ENCODE results near the gene TAF12.
"Not testable (repeated sequence)": the region's sequence is repeated elsewhere in the genome, so short reads cannot be mapped to it uniquely, and the experiment has no call there.

TAF12 gene, protein sequence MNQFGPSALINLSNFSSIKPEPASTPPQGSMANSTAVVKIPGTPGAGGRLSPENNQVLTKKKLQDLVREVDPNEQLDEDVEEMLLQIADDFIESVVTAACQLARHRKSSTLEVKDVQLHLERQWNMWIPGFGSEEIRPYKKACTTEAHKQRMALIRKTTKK

DNA sequence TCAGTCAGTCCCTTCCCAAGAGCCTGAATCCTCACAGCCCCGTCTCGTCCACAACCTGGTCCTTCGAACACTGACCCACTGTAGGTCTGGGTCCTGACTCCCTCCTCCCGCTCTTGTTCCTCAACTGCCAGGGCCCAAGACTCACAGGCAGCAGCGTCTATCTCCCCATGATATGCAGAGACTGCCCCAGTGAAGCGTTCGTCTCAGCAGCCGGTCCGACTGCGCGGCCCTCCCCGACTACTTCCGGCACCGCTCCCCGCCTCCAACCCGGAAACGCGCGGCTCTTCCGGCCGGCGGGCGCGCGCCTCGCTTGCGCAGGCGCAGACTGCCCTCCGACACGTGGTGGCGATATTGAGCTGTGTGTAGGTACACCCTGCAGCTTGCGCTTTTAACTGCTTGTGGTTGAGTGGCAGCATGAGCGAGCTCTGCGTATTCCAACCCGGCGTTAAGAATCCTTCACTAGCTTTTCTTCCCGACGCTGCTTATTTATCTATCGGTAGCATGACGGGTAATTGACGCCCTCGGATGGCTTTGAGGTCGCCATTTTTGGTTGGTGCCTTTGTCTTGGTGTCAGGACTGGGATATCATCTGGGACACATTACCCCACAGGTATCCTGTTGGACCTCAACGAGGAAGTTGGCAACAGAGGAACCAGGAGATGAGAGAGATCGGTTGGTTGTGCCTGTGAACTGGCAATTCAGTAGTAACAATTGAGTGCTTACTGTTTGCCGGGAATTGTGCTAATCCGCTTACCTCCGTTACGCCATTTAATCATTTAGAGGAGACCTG, at the start of gene TAF12:
TAF12 (minus strand) TSS at position 221 of the 789 bp plus-strand sequence. CDS start 20,986 bp downstream, outside the sequence.
- Histone ChIP-seq H3K27me3 (ENCODE audit: insufficient read depth, low read depth) (no peaks in the 10 kb centered on the region), H3K79me2 (ENCODE audit: insufficient read depth, low read depth) (peaks cover 35% of the 10 kb centered on the region), H4K20me1 (ENCODE audit: insufficient read depth) (0 out of 2 replicates have a peak, but pooled peaks cover 4% of the 10 kb centered on the region), H2AFZ (ENCODE audit: low read depth) (peak within 1 kb of the TSS; percentile 81), H3K4me2 (peak within 1 kb of the TSS; percentile 91), H3K4me1 (ENCODE audit: low read depth, poor library complexity, severe bottlenecking) (peaks cover 42% of the 10 kb centered on the region), H3K36me3 (ENCODE audit: insufficient read depth) (no peaks in the 10 kb centered on the region), H3K4me3 (IDR thresholded peaks at IDR 0.05; ENCODE audit: insufficient read depth, low read depth, low read length) (peak within 1 kb of the TSS; percentile 83), H3K27ac (peak within 1 kb of the TSS; percentile 87), H3K9ac (peak within 1 kb of the TSS; percentile 78)
- TF ChIP-seq, protein P1, sequence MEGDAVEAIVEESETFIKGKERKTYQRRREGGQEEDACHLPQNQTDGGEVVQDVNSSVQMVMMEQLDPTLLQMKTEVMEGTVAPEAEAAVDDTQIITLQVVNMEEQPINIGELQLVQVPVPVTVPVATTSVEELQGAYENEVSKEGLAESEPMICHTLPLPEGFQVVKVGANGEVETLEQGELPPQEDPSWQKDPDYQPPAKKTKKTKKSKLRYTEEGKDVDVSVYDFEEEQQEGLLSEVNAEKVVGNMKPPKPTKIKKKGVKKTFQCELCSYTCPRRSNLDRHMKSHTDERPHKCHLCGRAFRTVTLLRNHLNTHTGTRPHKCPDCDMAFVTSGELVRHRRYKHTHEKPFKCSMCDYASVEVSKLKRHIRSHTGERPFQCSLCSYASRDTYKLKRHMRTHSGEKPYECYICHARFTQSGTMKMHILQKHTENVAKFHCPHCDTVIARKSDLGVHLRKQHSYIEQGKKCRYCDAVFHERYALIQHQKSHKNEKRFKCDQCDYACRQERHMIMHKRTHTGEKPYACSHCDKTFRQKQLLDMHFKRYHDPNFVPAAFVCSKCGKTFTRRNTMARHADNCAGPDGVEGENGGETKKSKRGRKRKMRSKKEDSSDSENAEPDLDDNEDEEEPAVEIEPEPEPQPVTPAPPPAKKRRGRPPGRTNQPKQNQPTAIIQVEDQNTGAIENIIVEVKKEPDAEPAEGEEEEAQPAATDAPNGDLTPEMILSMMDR (conservative IDR thresholded peaks at IDR 0.05; ENCODE audit: low read depth, low read length): peak; percentile 71

DNA sequence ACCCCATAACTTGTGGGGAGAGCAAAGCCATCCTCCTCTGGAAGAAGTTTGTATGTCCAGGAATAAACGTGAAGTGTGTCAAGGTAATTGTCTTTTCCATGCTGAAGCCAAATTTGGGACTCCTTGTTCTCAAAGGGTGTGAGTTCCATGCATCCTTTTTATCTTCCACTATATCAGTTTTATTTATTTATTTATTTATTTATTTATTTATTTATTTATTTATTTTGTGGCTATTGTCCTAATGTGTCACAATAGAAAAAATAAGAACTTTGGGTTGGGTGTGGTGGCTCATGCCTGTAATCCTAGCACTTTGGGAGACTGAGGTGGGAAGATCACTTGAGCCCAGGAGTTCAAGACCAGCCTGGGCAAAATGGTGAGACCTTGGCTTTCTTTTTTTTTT, 48.8 kb upstream of the TAF12 start:
- not testable (repeated sequence) for H3K79me2 ChIP-seq (ENCODE audit: insufficient read depth, low read depth); H2AFZ ChIP-seq (ENCODE audit: low read depth); H3K4me1 ChIP-seq (ENCODE audit: low read depth, poor library complexity, severe bottlenecking); H4K20me1 ChIP-seq (ENCODE audit: insufficient read depth); H3K4me2 ChIP-seq; H3K36me3 ChIP-seq (ENCODE audit: insufficient read depth); H3K27me3 ChIP-seq (ENCODE audit: insufficient read depth, low read depth); H3K4me3 ChIP-seq (IDR thresholded peaks at IDR 0.05; ENCODE audit: insufficient read depth, low read depth, low read length); H3K27ac ChIP-seq; H3K9ac ChIP-seq

DNA sequence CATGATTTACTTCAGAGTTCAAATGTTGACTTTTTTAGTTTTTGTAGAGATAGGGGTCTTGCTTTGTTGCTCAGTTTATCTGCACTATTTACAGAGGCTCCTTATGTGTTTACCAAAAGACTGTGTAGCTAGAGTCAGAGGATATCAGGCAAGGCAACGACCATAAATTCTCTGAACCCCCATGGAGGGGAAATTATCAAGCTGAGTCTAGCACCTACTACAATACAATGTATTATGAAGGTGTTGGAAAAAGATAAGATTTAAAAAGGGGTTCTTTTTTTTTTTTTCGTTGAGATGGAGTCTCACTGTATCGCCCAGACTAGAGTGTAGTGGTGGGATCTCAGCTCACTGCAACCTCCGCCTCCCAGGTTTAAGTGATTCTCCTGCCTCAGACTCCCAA, 42.1 kb upstream of the TAF12 start:
- no peak overlapping the region for H3K9ac ChIP-seq
- TF ChIP-seq, protein P1 (conservative IDR thresholded peaks at IDR 0.05; ENCODE audit: low read depth, low read length): no peak
- no peak overlapping the region for H3K4me3 ChIP-seq (IDR thresholded peaks at IDR 0.05; ENCODE audit: insufficient read depth, low read depth, low read length)
- no peaks in the 10 kb centered on the region for H3K79me2 ChIP-seq (ENCODE audit: insufficient read depth, low read depth)
- H4K20me1 ChIP-seq (ENCODE audit: insufficient read depth): no peaks in the 10 kb centered on the region
- H3K27me3 ChIP-seq (ENCODE audit: insufficient read depth, low read depth): no peaks in the 10 kb centered on the region
- no peak overlapping the region for H3K4me2 ChIP-seq
- H3K27ac ChIP-seq: no peak overlapping the region
- no peak overlapping the region for H2AFZ ChIP-seq (ENCODE audit: low read depth)
- H3K36me3 ChIP-seq (ENCODE audit: insufficient read depth): no peaks in the 10 kb centered on the region
- H3K4me1 ChIP-seq (ENCODE audit: low read depth, poor library complexity, severe bottlenecking): no peaks in the 10 kb centered on the region

DNA sequence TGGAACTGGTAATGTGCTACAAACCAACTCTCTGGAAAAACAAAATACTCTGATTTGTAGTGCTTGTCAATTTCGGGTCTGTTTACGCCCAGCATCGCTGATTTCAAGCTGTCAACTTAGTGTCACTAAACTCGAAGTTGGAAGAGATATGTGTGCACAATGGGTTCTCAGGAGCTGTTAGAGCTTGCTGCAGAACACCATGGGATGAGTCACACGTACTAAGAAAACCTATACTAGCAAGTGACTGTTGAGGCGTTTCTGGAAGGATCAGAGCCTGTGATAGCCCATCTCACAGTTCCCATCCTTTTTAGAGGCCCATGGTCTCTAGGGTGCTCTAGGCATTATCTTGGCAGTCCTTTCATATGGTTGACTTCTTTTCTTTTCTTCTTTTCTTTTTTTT, 40.0 kb upstream of the TAF12 start:
- no peak overlapping the region for H3K4me2 ChIP-seq
- no peaks in the 10 kb centered on the region for H3K79me2 ChIP-seq (ENCODE audit: insufficient read depth, low read depth)
- no peak overlapping the region for H2AFZ ChIP-seq (ENCODE audit: low read depth)
- H3K4me3 ChIP-seq (IDR thresholded peaks at IDR 0.05; ENCODE audit: insufficient read depth, low read depth, low read length): no peak overlapping the region
- no peaks in the 10 kb centered on the region for H3K27me3 ChIP-seq (ENCODE audit: insufficient read depth, low read depth)
- H4K20me1 ChIP-seq (ENCODE audit: insufficient read depth): no peaks in the 10 kb centered on the region
- TF ChIP-seq, protein P1 (conservative IDR thresholded peaks at IDR 0.05; ENCODE audit: low read depth, low read length): no peak
- H3K4me1 ChIP-seq (ENCODE audit: low read depth, poor library complexity, severe bottlenecking): no peaks in the 10 kb centered on the region
- no peaks in the 10 kb centered on the region for H3K36me3 ChIP-seq (ENCODE audit: insufficient read depth)
- no peak overlapping the region for H3K27ac ChIP-seq
- no peak overlapping the region for H3K9ac ChIP-seq

DNA sequence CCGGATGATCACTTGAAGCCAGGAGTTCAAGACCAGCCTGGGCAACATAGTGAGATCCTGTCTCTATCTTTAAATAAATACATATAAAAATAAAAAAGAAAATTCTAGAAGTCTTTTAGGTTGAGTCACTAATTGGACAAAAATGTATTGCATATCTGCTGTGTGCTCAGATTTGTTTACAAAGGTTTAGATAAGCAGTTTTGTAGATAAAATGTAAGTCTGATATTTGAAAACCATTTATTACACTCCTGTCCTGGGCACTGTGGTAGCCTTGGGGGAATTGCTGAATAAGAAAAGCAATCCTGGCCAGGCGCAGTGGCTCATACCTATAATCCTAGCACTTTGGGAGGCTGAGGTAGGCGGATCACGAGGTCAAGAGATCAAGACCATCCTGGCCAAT, 37.3 kb upstream of the TAF12 start:
- no peaks in the 10 kb centered on the region for H3K4me1 ChIP-seq (ENCODE audit: low read depth, poor library complexity, severe bottlenecking)
- H3K27me3 ChIP-seq (ENCODE audit: insufficient read depth, low read depth): no peaks in the 10 kb centered on the region
- no peaks in the 10 kb centered on the region for H3K79me2 ChIP-seq (ENCODE audit: insufficient read depth, low read depth)

More for the DNA sequence above, 37.3 kb upstream of the TAF12 start:
- no peak overlapping the region for H3K27ac ChIP-seq
- H4K20me1 ChIP-seq (ENCODE audit: insufficient read depth): no peaks in the 10 kb centered on the region
- TF ChIP-seq, protein P1 (conservative IDR thresholded peaks at IDR 0.05; ENCODE audit: low read depth, low read length): no peak
- no peak overlapping the region for H2AFZ ChIP-seq (ENCODE audit: low read depth)
- no peak overlapping the region for H3K4me3 ChIP-seq (IDR thresholded peaks at IDR 0.05; ENCODE audit: insufficient read depth, low read depth, low read length)
- no peaks in the 10 kb centered on the region for H3K36me3 ChIP-seq (ENCODE audit: insufficient read depth)
- no peak overlapping the region for H3K9ac ChIP-seq
- no peak overlapping the region for H3K4me2 ChIP-seq
